Smooth muscle cell of the brain vasculature (primary cell): ENCODE data around the gene KBTBD7.
"Not testable (repeated sequence)": the region's sequence is repeated elsewhere in the genome, so short reads cannot be mapped to it uniquely, and the experiment has no call there.

ENCODE experiments used
- DNase-seq: peaks from one replicate; pipeline ENCODE4 v3.0.0-alpha.2; 2012; ENCODE audit warnings: low read depth, low spot score

KBTBD7 gene

DNA sequence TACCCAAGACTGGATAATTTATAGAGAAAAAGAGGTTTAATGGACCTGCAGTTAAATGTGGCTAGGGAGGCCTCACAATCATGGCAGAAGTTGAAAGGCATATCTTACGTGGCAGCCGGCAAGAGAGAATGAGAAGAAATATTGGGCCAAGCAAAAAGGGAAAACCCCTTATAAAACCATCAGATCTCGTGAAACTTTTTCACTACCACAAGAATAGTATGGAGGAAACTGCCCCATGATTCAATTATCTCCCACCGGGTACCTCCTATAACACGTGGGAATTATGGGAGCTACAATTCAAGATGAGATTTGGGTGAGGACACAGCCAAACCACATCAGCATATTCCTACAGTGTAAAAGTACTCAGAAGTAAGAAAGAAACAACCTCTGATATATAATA is 4.7 kb upstream of the KBTBD7 start:
- DNase-seq = no peak

DNA sequence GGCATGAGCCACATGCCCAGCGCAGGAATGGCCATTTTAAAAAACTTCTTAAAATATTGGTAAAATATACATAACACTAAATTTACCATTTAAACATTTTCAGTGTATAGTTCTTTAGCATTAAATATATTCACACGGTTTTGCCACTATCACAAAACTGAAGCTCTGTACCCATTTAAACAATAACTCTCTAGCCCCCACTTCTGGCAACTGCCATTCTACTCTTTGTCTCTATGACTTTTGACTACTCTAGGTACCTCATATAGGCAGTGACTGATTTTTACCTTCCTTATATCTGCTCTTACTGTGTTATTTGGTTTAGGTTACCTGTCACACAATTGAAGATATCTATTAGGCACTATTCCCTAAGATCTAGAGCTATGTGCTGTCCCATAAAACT is 2.3 kb upstream of the KBTBD7 start:
- no peak for DNase-seq

DNA sequence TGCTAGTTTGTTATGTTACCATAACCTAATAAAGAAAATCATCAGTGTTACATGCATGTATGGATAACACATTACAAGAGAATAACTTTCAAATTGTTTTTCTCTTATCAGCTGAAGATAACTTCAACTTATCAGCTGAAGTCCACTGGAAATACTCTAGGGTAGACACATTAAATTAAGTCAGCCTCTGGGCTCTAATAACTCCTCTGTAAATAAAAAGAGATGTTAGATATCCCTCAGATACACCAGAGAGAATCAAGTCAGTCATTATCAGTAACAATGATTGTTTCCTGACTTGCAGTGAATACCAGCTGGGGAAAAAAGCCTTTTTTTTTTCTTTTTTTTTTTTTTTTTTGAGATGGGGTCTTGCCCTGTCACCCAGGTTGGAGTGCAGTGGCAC is 1.6 kb upstream of the KBTBD7 start:
- no peak for DNase-seq

DNA sequence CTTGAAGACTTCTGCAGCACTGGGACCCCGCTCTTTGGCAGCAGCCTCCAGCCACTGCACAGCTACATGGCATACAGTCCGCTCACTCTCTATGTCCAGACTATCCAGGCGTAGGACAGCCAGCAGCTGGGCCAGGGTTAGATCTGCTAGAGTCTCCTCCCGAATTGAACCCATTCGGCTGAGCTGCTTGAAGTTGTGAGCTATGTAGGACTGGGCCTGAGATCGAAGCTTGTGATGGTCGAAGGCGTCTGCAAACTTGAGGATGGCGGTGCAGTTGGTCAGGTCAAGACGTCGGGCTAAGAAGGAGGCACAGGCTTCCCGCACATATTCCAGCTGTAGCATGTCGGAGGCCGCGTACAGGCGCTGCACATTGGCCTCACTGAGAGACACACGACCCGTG is 900 bp downstream of the KBTBD7 start:
- DNase-seq = no peak

DNA sequence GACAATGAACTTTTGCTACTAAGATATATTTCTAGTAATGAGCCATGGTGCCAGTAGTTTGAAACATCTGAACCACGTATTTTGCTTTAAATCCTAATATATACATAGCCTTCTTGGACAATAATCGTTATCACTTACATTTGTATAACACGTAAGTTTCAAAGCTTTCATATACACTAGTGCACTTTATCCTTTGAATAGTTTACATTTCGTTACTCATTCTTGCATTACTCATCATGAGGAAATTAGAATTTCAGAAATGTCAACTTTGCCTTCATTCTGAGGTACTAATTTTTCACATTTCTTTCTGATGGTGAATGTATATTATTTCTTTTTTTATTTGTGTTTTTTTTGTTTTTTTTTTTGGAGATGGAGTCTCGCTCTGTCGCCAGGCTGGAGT is 5.8 kb downstream of the KBTBD7 start:
- DNase-seq = no peak

DNA sequence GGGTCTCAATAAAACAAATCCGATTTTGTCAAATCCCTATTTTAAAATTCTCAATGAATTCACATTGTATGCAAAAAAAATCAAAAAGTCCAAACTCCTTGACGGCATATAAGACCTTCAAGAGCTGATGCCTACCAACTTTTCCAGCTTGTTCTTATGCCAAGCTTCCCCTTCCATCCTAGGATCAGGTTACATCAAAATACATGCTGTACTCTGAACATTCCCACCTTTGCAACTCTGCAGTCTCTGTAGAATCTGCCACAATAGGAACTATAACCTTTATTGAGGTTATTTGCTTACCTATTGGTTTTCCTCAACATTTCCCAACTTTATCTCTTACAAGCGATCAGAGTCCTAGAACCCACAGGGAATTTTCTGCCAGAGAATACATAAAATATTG is 7.9 kb downstream of the KBTBD7 start:
- no peak for DNase-seq

DNA sequence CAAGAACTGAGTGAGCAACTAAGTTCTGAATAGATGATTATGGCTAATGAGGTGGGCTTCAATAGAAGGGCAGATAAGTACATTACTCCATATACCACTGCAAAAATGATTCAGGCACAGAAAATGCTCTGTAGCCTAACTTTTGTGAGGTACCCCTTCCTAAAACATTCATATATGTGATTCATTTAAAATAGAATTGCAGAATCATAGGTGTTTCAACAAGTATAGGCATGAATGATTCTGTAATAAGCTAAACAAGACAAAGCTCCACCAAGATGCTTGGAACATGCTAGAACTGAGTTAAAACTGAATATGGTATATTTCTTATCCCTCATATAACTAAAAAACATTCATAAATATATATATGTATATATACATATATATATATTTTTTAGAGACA is 12.1 kb downstream of the KBTBD7 start:
- DNase-seq = no peak

DNA sequence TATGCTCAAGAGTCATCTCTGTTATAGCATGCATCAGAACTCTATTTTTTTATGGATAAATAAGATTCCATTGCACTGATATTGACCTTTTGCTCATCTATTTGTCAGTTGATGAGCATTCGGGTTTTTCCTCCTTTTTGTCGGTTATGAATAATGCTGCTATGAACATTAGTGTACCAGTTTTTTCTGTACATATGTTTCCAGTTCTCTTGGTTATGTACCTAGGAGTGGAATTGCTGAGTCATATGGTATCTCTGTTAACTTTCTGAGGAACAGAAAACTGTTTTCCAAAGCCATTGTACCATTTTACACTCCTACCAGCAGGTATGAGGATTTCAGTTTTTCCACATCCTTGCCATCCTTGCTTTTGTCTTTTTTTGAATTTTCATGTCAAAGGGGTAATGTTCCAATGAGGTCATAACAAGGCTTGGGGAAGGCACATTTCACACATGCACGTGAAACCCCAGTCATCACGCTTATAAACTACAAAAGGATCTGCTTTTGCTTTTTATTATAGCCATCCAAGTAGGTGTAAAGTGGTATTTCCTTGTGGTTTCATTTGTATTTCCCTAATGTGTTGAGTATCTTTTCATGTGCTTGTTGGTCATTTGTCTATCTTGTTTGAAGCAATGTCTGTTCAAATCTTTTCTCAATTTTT is 14.6 kb downstream of the KBTBD7 start:
- no peak for DNase-seq

DNA sequence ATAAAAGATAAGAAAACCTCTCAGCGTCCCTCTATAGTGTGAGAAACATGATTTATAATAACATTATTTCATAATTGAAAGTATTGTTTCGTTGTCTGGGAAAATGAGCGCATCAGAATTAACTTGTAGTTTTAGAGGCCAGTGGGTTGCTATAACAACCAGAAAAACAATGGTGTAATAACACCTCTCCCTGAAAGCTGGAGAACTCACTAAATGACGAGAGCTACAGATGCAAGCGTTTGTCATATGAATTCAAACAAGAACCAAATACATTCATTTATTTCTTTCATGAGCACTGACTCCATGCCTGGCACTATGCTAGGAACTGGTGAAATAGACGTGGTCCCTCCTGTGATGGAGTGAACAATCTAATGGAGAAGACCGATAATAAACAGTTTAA is 16.3 kb downstream of the KBTBD7 start:
- no peak for DNase-seq

DNA sequence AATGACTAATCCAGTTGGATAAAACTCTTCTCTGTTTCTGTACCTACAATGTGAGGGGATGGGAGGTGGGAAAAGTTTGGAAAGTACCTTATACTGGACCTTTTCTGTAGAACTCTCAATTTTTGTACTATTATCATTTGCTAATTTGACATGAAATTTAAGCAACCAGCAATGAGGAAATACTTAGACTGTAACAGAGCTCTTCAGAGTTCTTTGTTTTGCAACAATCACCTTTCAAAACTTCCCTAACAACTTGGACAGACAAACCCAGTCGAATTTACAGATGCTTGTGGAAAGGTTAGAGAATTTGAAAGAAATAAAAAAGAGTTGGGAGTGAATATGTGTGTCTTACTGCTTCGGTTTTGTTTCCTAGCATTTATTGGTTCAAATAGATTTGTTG is 16.8 kb downstream of the KBTBD7 start:
- no peak for DNase-seq

DNA sequence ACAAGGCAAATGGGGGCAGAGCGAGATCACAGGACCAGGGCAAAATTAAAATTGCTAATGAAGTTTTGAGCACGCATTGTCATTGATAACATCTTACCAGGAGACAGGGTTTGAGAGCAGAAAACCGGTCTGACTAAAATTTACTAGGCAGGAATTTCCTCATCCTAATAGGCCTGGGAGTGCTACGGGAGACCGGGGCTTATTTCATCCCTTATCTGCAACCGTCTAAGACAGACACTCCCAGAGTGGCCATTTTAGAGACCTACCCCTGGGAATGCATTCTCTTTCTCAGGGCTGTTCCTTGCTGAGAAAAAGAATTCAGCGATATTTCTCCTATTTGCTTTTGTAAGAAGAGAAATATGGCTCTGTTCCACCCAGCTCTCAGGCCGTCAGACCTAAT is 18.8 kb downstream of the KBTBD7 start:
- DNase-seq = not testable (repeated sequence)

DNA sequence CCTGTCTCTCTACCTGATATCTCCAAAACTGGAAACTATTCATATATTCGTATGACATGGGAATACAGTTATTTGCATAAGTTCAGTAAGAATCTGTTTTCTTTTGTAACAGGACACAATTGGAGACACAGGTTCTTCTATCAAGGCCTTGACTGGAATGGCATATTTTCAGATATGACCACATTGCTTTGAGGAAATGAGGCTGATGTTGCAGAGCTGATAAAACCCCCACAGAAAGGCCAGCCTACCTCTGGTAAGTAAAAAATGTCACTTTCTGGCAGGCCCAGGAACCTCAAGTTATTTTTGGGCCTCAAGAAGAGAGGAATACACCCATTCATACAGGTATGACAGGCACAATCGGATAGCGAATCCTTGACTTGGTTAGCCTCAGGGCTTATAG is 32.2 kb downstream of the KBTBD7 start:
- DNase-seq = no peak

DNA sequence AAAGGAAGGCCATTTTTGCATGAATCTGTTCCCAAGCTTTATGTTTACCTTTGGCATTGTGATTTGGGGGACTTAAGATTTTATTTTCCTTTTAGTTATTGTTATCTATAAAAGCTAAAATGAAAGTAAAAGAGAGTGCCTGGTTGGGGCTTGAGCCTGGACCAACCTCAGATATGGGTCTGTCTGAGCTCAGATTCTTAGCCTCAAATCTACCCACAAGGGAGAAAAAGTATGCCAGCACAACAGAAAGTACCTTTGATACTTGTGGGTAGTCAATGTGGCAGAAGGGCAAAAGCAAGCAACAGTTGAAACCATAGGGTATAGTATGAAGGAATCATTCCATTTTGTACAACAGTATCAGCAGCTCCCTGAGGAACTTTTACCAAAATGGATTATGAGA is 35.2 kb downstream of the KBTBD7 start:
- DNase-seq = no peak

DNA sequence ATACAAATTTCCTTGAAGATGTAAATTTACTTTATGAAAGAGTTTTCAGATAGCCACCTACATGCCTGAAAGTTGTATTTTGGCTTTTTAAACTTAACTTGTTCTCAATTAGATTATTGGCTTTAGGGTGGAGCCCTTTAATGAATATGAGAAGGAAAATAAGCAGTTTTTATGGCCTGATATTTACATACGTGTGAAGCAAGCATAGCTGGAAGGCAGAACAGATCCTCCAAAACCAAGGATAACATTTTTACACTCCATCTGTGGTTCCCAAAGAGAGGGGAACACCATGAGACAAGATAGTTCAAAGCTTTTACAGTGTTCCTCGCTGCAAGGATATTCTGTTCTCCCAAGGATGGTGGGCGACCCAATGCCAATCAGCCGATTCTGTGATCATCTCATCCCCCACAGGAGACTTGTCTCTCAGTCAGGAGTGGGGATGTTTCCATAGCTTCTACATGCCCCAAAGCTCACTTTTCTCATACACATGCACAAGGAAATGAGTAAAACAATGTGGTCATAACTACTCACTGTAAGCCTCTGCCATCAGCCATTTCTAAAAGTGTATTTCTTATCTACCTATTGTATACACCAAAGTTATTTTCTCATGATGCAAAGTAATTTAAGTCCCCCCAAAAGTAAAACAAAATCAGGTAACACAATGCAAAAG is 37.2 kb downstream of the KBTBD7 start:
- DNase-seq = no peak

DNA sequence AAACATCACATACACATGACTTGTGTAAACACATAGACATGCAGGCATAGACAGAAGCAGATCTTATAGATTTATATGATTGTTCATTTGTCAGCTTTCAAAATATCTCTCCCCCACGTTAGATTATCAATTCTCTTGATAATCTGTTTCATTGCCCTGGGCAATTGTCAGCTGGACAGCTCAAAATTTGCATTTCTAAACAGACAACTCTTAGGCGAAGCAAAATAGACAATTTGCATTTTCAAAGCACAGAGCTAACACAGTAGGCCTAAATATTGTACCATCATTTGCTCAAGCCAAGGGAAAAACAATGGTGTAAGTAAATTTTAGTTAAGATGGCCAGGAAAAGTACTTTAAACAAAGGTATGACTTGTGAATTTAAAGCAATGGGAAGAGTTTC is 37.7 kb downstream of the KBTBD7 start:
- no peak for DNase-seq

DNA sequence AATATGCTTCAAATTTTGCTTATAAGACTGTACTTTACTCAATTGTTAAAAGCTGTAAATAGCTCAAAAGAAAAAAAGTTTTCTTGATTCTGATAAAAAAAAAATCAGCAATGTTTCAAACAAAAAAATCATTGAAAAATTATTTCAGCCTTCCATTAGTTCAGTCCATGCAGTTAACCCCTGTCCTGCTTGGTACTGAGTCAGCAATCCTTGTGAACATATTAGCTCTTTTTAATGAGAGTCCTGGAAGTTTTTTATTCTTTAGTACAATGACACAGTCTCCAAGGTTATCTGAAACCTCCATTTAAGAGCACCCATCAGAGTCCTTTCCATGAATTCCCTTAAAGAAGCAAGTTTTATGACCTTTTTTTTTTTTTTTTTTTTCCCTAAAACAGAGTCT is 40.3 kb downstream of the KBTBD7 start:
- DNase-seq = no peak

DNA sequence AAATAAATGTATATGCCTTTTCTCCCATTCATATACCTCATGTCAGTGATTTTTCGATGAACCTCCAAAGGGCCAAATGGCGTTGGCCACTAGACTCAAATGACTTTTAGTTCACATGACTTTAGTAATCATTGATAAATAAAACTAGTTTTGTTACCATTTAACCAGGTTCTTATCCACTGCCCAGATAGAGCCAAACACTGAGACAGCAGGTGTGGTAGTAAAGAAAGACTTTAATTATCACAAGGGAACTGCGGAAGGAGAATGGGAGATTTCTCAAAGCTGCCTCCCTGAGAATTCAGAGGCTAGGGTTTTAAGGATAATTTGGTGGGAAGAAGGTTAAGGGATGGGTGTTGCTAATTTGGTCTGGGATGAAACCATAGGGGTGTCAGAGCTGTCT is 42.4 kb downstream of the KBTBD7 start:
- DNase-seq = no peak

DNA sequence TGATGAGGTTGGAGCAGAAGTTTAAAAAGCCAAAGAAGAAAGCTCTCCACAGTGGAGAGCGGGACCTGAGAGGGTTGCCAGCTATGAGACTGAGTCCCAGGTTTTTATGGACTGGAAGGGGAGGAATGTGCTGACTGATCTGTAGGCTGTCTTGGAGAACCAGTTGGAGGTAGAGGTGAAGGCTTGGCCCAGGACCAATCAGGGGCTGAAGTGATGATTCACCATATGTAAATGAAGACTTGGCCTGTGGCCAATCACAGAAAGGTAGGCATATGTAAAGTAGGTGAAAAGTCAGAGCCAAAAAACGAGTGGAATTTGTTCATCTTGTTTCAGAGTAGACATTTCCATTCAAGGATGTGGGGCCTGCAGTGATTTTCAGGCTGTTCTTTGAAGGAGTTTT is 44.3 kb downstream of the KBTBD7 start:
- no peak for DNase-seq

DNA sequence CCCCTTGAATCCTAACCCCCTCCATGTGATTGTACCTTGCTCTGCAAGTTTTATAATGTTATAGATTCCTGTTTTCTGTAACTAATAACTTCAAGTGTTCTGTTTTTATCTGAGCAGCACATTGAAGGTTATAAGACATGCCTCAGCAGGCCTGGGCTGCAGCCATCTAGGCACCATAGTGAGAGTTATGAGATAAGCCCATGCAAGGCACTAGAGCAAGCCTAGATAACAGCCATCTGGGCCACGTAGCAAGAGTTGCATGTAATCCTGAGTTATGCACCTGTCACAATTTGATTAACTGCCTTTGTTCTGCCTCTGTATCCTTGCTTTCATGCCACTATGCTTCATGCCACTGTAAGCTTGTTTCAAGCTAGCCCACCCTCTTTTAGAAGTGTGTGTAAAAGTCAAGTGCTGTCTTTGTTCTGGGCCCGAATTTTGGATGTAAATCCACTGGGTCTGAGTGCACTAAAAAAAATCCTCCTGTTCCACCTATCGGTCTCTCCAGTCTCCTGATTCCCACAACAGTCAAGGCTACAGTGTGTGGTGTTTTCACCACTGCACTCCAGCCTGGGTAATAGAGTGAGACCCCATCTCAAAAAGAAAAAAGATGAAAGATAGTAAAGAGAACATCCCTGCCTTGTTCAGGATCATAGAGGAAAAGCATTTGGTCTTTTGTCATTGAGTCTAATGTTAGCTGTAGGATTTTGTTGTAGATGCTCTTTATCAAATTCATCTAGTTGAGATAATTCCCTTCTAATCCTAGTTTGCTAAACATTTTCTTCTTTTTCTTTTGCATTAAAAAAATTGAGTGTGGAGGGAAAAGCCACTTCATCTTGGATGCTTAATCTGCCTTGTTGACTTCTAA is 45.7 kb downstream of the KBTBD7 start:
- no peak for DNase-seq

DNA sequence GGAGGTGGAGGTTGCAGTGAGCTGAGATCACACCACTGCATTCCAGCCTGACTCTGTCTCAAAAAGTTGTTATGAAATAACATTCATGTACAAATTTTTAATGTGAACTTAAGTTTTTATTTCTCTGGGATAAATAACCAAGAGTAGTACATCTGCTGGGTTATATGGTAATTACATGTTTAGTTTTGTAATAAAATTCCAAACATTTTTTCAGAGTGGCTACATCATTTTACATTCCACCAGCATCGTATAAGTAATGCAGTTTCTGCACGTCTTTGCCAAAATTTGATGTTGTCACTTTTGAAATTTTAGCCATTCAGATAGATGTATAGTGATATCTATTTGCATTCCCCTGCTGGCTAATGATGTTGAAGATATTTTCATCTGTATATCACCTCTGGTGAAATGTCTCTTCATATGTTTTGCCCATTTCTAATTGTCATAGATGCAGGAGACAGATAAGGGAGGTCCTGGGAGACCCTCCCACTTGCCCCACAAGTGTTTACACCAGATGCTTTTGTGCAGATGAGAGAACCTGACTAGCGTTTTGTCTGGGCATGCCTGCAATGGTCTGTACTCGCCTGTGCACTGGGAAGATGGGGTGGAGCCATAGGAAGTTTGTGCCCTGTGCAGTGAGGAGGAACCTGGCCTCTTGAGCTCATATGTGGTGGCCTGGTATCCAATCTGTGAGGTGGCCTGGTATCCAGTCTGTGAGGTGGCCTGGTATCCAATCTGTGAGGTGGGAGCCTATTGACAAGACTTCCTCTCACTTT is 49.0 kb downstream of the KBTBD7 start:
- DNase-seq = no peak

DNA sequence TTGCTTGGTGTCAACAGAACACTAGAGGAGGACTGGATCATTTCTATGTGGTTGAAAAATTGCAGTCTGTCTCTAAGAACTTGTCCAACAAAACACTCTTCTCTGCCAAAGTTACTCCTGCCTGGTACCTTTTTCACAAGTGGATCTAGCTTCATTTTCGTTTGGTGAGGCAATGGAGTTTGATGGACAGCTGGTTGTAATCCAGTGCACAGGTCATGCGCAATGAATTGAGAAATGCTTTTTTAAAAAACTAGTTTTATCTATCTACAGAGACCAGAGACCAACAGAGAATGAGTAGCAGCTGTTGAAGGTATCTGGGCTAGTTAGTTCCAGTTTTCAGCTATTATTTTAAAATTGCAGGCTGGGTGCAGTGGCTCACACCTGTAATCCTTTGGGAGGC is 49.8 kb downstream of the KBTBD7 start:
- DNase-seq = no peak
